Left ventricle myocardium inferior (tissue), 1 donor: ENCODE measurements around the gene MLF1. TPM values are rescaled to one million over a fixed set of nuclear protein-coding genes. Genes with fewer than 3 reads are reported as not detected.

Source experiments
- DNase-seq: peaks from one replicate; pipeline ENCODE4 v3.0.0-alpha.2; 2020
- H3K27ac ChIP-seq: fragments of 200-600 bp; replicated peaks from 2 replicates; pipeline ENCODE4 v1.8.0; 2021
- H3K27me3 ChIP-seq: fragments of 200-600 bp; 2 replicates; pipeline ENCODE4 v1.8.0; 2021; ENCODE audit warnings: low read depth
- H3K36me3 ChIP-seq: fragments of 200-600 bp; 2 replicates; pipeline ENCODE4 v1.8.0; 2021
- H3K4me1 ChIP-seq: fragments of 200-600 bp; 2 replicates; pipeline ENCODE4 v1.8.0; 2021
- H3K4me3 ChIP-seq: fragments of 200-600 bp; 2 replicates; pipeline ENCODE4 v1.8.0; 2021; ENCODE audit warnings: mild to moderate bottlenecking, moderate library complexity
- H3K9me3 ChIP-seq: fragments of 200-600 bp; replicated peaks from 2 replicates; pipeline ENCODE4 v1.8.0; 2021
- CTCF ChIP-seq: fragments of 200-600 bp; IDR thresholded peaks from 2 replicates; pipeline ENCODE4 v1.8.0; 2021; ENCODE audit warnings: antibody characterized with exemption, mild to moderate bottlenecking, borderline replicate concordance
- intact Hi-C: fragments of 100-400 bp; cut with micrococcal nuclease; formaldehyde crosslinking; loops from one replicate; pipeline ENCODE4 v1.11.0; 2022
- total RNA-seq: library from RNA; stranded (reverse); fragmentation: NEBNext Ultra II Directional; extraction: Animal tissue kit (Norgen Biotek cat#: 25700); gene quantifications from one replicate; pipeline ENCODE4 v1.2.1, GENCODE V29; 2021
- donor health status: DM: no; HTN: yes; CAD: no; lungs with severe emphysema.

The MLF1 gene
- total RNA-seq, 1 donor from 2014 or later = 200 TPM

- peaks cover 10% of the 10 kb centered on the region for H3K36me3 ChIP-seq
- no peaks in the 10 kb centered on the region for H3K27me3 ChIP-seq
- peaks cover 3% of the 10 kb centered on the region for H3K4me1 ChIP-seq
- no peak overlapping the region for H3K4me3 ChIP-seq
- intact Hi-C loops = no loop called here
- DNase-seq = no peak
- TF ChIP-seq CTCF = no peak
- peaks cover 6% of the 10 kb centered on the region for H3K9me3 ChIP-seq
- H3K27ac ChIP-seq = no peak overlapping the region
Observed at GRCh38 chr3:158552124-158552523, 18.9 kb upstream of the MLF1 start.

DNA sequence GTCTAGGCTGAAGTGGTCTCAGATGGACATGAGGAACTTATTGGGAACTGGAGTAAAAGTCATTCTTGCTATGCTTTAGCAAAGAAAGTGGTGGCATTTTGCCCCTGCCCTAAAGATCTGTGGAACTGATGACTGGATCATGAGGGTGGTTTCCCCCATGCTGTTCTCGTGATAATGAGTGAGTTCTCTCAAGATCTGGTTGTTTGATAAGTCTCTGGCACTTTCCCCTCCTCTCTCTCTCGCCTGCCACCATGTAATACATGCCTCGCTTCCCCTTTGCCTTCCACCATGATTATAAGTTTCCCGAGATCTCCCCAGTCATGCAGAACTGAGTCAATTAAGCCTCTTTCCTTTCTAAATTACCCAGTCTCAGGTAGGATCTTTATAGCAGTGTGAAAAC, 11.5 kb upstream of the MLF1 start:
- DNase-seq = no peak
- intact Hi-C loops = no loop called here

GRCh38 chr3:158560979-158561378, 10.0 kb upstream of the MLF1 start:
- peak overlapping the region; percentile 26 for H3K27ac ChIP-seq
- no peak for TF ChIP-seq CTCF
- peaks cover 3% of the 10 kb centered on the region for H3K9me3 ChIP-seq
- no peaks in the 10 kb centered on the region for H3K27me3 ChIP-seq
- peaks cover 15% of the 10 kb centered on the region for H3K4me1 ChIP-seq
- no peaks in the 10 kb centered on the region for H3K36me3 ChIP-seq
- no peak for DNase-seq
- intact Hi-C loops = no loop called here
- H3K4me3 ChIP-seq = no peak overlapping the region

More for the DNA sequence above, 11.5 kb upstream of the MLF1 start:
- Histone ChIP-seq H3K27ac (no peak overlapping the region), H3K4me1 (peaks cover 16% of the 10 kb centered on the region), H3K9me3 (no peaks in the 10 kb centered on the region), H3K36me3 (no peaks in the 10 kb centered on the region), H3K4me3 (no peak overlapping the region), H3K27me3 (no peaks in the 10 kb centered on the region)
- TF ChIP-seq CTCF = no peak

DNA sequence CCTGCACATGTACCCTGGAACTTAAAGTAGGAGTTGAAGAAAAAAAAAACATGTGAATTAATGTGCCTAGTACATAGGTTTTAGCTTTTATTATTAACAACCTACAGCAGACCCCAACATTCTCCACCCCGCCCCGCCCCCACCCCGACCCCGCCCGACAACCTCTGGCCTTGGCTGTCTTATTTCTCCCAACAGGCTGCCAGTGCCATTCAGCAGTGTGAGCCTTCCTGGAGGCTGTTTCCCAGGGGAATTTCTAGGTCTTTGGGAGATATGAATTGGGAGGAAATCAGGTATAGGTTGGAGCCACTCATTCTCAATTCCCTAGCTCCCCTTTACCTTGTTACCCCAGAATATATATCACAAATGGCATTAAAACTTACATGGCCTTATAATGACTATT, 8.3 kb upstream of the MLF1 start:
- no peak overlapping the region for H3K4me3 ChIP-seq
- peaks cover 15% of the 10 kb centered on the region for H3K4me1 ChIP-seq
- TF ChIP-seq CTCF = no peak
- intact Hi-C loops = no loop called here
- DNase-seq = no peak
- H3K27me3 ChIP-seq = no peaks in the 10 kb centered on the region
- peaks cover 3% of the 10 kb centered on the region for H3K9me3 ChIP-seq
- H3K27ac ChIP-seq = peak overlapping the region; percentile 73
- H3K36me3 ChIP-seq = no peaks in the 10 kb centered on the region

GRCh38 chr3:158563076-158563475, 7.9 kb upstream of the MLF1 start:
- intact Hi-C loops = no loop called here
- no peak for TF ChIP-seq CTCF
- Histone ChIP-seq H3K27ac (peak overlapping the region; percentile 73), H3K4me1 (peaks cover 15% of the 10 kb centered on the region), H3K36me3 (no peaks in the 10 kb centered on the region), H3K9me3 (peaks cover 3% of the 10 kb centered on the region), H3K27me3 (no peaks in the 10 kb centered on the region), H3K4me3 (no peak overlapping the region)
- DNase-seq = no peak

DNA sequence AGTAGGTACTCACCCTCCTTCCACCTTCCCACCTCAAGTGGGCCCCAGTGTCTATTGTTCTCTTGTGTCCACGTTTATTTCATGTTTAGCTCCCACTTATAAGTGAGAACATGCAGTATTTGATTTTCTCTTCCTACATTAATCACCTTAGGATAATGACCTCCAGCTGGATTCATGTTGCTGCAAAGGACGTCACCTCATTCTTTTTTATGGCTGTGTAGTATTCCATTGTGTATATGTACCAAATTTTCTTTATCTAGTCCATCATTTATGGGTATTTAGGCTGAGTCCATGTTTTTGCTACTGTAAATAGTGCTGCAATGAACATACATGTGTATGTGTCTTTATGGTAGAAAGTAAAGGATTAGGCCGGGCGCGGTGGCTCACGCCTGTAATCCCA, 5.9 kb upstream of the MLF1 start:
- H3K27me3 ChIP-seq = no peaks in the 10 kb centered on the region
- intact Hi-C loops = no loop called here
- no peaks in the 10 kb centered on the region for H3K36me3 ChIP-seq
- no peak for TF ChIP-seq CTCF
- peaks cover 3% of the 10 kb centered on the region for H3K9me3 ChIP-seq
- no peak for DNase-seq
- no peak overlapping the region for H3K27ac ChIP-seq
- peaks cover 34% of the 10 kb centered on the region for H3K4me1 ChIP-seq
- no peak overlapping the region for H3K4me3 ChIP-seq
